ENCODE results near the gene RBPJ.

Gene RBPJ

DNA sequence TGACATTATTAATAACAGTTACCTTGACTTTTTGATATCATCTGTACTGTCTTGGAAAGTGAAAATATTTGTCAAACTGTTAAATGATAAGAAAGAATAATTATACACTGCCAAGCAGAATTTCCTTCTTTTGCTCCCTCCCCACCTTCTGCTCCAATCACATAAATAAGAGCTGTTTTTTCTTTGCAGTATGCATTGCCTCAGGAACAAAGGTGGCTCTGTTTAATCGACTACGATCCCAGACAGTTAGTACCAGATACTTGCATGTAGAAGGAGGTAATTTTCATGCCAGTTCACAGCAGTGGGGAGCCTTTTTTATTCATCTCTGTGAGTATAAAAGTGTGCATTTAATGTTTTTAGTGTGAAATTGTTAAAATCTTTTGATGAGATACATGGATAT lies 103.3 kb downstream of the RBPJ start:
- no peak for DNase-seq

DNA sequence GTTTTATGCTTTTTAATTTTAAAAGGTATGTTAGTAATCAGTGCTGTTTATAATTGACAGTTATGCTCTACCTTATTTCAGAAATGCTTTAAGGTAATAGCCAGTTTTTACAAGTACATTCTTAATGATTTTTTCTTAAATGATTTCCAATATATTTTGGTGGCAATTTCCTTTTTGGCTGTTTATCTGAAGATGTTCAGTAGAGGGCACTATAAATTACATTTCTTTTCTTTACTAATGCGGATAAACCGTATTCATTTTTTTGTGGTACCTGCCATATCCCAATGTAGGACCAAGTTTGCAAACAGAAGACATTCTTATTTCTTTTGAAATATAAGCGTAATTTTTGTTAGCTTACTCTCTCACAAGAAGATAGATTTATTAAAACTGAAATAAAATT lies 104.0 kb downstream of the RBPJ start:
- DNase-seq, result no peak

DNA sequence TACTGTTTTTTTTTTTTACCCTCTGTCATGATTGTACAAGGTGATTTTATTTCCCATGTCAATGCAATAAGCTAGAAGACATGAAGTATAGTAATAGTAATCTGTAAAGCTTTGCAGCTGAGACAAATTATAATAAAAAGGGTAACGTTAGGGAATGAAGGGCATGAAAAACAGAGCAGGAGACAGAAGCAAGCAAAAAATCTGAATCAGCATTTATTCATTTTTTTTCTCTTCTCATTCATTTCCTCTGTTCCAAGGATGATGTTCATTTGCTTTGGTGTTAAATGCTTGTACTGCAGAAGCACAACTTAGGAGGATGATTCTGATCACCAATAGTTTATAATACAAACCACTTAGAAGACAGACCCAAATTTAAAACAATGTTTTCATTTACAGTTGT lies 105.1 kb downstream of the RBPJ start:
- no peak for DNase-seq

DNA sequence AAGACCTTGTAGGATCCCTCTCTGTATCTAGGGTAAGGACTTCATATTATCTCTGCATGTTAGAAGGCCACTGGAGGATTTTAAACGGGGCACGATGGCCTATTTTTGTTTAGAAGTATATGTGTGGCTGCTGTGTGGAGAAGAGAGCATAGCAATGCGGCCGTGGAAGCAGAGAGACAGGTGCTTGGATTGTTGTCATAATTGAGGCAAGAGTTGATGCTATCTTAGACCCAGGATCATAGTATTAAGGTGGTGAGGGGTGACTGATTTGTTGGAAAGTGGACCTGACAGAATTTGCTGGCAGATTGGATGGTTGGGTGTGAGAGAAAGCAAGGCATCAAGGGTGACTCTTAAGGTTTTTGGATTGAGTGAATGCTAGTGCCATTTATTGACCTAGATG lies 106.1 kb downstream of the RBPJ start:
- DNase-seq, result no peak

DNA sequence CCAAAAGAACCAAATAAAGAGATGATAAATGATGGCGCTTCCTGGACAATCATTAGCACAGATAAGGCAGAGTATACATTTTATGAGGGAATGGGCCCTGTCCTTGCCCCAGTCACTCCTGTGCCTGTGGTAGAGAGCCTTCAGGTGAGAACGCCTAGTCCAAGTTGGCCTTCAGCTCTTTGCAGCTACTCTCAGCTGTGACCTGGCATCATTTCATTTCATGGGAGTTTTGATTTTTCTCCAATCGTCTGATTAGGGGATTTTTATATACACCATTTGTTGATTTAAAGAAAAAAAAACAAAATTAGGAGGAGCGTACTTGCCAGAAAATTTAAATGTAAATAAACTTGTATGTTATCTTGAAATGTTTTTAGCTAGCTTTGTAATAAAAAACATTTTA lies 109.1 kb downstream of the RBPJ start:
- no peak for DNase-seq

DNA sequence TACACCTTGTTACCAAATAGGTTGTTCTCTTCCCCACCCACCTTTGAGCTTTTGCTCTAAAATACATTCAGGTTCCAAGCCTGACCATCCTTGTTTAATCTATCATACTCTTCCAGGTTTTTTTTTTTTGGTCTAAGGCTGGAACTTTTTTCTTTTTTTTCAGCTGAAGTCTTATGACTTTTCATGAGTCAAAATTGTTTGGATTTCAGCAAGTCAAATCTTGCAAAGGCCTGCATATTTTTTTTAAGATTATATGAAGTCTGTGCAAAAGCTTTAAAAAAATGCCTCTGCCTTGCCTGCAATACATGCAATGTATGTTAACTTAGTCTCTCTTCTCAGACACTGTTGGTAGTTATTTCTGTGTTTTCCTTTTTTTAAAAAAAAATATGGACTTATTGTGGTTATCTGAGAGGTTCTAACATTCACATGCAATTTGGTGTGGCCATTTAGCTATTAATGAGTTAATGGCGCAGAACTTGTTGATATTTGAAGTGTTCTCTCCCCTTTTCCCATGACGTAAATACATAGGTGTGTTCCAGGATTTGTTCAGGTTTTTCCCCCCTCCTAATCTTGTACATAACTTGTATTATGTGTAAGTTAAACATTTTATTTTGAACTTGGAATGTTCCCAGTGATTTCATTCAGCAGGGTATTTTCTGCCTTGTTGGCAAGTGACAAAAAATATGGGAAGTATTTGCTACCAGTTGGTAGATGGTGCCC lies 110.8 kb downstream of the RBPJ start:
- DNase-seq, result no peak

DNA sequence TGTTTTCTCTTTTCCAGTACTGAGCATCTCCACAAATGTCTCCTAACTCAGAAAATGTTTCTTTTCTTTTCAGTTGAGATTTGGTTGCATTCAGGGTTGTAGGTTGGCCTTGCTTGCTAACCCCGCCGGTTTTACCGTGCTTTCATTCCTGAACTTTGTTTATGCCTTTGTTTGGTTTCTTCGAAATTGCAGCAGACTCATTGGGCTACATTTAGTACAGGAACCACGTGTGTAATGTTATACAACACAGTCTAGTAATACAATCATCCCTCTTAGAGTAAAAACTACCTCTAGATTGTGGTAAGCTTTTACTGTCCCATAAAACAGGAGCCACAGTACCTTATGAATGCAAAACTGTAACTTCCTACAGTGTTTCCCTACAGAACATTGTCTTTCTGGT lies 111.6 kb downstream of the RBPJ start:
- no peak for DNase-seq

DNA sequence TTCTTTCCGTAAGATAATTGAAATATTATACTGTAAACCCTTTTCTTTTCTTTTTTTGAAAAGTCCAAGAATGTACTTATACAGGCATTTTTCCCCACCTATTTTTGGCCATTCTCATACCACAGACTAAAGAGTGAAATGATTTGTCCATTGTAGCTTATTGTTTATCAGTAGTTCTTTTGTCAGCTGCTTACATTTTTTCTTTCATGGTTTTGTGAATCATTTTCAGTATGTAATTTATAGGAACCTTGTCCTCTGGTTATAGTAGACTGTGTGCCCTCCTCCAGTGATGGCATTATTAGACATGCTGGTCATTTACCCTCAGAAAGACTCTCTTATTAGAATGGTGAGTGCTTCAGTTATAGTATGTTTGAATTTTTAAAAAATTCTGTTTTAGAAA lies 112.7 kb downstream of the RBPJ start:
- no peak for DNase-seq

DNA sequence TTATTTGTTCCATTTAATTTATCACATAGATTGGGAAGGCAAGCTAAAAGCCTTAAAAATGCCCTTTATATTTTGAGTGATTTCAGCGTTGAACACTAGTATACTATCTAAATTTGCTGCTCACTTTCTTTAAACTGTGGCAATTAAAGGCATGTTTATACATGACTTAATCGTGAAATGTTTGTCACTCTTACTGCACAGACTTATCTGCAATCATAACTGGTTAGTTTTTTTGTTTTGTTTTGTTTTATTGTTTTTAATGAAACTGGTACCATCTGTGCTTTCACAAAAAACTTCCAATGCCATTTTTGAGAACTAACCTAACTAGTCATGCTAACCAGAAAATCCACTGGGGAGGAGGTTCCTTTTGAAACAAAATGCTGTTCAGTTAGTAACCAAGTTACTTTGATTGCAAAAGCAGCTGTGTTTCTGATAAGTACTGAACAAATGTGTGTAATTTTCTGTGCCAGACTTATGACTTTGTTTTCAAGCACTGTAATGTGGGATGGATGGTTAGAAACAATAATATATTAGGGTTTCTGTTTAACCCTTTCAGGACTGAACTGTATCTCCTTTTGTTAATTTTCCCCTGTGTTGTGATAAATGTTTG lies 113.3 kb downstream of the RBPJ start:
- DNase-seq, result no peak

DNA sequence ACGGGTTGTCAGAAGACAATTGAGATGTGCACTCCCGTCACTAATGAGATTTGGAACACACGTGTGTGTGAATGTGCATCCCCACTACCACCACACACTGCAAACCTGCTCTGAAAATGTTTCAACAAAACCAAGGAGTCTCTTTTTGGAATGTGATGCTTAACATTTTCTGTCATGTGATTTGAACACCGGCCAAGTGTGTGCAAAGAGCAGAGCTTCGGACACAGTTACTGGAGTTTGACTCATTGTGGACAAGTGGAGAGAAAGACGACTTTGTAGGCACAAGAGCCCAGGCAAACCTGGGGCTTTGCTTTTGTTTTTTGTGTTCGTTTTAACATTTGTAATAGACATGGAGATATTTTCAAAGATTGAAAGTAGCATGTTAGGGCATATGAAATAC lies 120.3 kb downstream of the RBPJ start:
- no peak for DNase-seq

DNA sequence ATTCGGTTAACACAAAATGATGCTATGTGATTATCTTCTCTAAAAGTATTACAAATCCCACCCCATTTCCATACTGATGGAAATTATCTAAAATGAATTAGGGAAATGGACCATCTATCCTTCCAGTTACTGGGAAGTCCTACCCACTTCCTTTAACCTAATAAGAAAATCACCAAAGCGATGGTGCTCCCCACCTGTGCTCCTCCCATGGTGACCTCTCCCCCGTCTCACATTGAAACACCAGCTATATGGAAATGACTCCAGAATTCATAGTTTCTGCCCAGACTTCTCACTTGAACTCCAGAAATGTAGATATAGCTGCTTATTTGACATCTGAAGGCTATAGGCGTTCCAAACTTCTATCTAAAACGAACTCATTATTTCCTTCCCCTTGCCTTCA lies 121.0 kb downstream of the RBPJ start:
- DNase-seq, result no peak

DNA sequence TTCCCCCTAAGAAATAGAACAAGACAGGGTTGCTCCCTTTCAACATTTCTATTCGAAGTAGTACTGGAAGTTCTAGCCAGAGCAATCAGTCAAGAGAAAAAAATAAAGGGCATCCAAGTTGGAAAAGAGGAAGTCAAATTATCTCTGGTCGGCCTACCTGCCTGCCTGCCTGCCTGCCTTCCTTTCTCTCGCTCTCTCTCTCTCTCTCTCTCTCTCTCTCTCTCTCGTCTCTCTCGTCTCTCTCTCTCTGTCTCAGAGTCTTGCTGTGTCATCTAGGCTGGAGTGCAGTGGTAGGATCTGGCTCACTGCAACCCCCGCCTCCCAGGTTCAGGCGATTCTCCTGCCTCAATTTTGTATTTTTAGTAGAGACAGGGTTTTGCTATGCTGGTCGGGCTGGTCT lies 126.6 kb downstream of the RBPJ start:
- DNase-seq, result no peak

DNA sequence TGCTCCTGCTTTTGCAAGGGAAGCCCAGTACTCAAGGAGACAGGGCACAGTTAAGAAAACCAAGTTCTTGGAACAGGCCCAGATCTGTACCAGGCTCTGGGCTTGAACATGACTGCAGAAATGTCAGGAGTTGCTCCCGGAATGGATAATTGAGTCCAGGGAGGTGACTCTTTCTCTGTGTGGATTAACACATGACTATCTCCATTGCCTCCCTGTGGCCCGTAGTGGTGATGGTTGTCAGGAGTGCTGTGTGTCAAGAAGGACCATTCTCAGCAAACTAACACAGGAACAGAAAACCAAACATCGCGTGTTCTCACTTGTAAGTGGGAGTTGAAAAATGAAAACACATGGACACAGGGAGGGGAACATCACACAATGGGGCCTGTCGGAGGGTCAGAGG lies 129.6 kb downstream of the RBPJ start:
- DNase-seq, result no peak

DNA sequence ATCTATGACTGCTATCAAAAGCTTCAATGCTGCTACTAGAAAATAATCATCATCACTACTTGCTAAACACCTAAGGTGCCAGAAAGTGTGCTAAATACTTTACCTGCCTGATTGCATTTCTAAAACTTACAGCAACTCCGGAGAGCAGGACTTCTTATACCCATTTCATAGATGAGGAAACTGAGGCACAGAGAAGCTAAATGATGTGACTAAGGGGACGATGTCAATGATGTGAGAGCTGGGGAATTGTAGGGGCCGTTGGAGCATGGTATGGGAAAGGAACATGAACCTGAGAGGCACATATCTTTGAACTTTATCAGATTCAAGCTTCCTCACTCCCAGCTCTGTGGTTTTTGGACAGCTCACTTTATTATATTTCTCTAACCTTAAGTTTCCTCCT lies 130.8 kb downstream of the RBPJ start:
- no peak for DNase-seq

DNA sequence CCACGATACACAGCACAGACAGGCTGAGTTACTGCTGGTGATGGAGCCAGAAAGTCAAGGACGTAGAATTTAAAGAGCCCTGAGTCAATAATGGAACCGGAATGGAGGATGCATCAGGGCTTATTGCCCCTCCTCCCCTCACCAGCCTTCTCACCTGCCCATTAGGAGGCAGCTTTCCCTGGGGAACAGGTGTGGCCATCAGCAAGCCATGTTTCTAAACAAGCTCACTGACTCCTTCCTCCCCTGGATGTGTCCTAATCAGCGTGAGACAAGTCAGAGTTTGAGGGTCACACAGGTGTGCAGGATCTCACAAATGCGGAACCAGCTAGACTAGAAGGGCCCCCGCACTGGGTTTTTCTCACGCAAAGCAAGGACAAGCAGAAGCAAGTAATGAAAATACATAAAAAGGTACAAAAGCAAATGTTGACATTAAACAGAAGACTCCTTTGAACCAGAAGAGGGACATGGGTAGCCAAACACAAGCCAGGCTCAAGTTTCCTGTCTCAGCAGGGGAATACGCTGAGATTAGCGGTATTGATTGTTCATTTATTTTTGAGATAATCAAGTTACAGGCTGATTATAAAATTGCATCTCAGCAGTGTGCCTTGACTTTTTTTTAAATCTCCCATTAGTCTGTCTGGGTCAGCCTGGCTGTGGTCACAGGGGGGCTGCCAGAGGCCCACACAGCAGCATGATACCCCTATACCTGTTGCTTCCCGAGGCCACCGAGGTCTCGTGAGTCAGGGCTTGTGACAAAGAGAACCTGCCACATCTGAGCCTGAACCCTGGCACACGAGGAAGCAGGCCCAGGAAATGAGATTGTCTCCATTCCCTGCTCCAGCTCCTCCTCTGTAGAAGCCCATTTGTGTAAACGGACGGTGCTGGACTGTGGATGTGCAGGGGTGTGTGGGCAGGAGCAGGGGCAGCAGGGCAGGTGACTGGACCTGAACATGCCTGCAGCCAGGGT lies 132.0 kb downstream of the RBPJ start:
- no peak for DNase-seq

DNA sequence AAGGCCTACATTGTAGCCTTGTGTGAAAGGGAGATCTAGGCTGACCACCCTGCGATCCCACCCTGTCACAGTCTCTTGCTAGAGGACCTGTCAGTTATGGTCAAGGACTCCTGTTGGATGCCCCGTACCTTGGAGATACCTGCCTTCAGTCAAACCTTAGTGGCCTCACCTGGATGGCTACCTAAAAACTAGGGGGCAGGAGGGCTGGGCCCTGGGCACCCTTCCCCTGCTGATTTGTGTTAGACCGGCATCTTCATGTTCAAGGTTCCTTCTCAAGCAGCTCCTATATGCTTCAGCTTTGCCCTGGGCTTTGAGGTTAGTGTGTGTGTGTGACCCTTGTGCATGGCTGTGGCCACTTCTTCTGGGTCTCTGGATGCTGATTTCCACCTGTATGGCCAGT lies 134.1 kb downstream of the RBPJ start:
- no peak for DNase-seq

DNA sequence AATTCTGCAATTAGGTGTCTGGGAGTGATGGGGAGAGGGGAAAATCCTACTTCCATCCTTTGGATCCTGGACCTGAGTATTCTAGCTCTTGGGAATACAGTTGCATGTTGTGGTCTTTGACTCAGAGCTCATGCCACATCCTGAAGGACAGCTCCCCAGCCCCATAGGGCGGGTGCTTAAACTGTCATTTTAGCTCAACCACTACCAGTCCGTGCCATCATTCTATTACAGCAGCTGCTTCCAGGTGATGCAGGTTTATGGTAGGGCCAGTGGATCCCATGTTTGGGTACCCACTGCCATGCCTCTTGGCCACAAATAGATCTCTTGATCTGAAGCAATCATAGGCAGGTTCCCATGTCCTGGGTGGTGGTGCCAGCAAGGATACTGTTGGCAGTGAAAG lies 134.8 kb downstream of the RBPJ start:
- DNase-seq, result no peak

DNA sequence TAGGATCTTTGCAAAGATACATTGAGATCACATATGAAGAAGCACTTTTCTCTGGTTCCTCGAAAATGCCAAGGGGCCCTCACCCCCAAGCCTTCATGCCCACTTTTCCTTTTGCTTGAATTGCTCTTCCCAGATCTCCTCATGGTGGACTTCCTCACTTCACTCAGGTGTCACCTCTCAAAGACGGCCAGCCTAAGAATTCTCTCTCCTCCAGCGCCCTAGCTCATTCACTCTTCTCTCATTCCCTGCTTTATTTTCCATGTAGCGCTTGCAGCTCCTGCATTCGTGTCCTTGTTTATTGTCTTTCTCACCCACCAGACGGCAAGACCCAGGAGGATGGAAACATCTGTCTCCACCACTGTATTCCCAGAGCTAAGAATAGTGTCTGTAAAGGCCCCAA lies 136.6 kb downstream of the RBPJ start:
- no peak for DNase-seq

DNA sequence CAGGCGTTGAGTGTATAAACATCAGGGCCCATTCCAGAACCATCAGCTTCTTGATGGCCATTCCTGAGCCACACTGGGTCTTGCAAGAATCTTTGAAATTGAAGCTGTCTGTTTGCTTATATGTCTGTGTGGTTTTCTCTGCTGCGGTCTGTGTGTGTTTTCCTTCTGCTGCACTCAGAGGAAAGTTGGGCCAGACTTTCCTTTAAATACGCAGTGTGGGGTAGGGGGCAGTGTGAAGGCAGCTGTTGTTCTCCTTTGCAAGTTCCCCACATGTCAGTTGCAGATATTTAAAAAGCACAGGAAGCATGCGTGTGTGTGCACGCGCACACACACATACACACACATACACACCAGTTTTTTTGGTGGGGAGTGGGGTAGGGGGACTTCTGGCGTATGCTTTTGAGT lies 137.3 kb downstream of the RBPJ start:
- no peak for DNase-seq

DNA sequence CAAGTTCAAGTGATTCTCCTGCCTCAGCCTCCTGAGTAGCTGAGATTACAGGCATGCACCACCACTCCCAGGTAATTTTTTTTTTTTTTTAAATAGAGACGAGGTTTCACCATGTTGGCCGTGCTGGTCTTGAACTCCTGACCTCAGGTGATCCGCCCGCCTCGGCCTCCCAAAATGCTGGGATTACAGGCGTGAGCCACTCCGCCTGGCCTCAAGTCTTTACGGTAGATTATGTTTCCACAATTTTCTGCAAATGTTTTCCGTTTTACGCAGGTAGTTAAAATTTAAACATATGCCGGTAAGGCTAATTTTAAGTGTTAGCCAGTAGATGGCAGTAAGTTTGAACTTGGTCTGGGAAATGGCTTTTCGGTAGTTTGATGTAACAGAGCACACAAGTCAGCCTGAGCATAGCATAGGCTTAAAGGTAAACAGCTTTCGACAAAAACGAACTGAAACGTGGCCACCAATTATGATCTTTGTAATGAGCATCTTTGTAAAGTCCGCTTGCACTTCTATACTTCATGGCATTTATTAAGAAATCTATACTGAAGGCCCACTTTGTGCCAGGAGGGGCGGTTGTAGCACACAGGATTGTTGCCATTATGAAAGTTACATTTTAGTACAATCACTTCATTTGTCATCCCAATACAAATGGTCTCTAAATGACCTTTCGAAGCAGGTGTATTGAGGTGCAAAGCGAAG lies 138.4 kb downstream of the RBPJ start:
- DNase-seq, result peak; percentile 46

DNA sequence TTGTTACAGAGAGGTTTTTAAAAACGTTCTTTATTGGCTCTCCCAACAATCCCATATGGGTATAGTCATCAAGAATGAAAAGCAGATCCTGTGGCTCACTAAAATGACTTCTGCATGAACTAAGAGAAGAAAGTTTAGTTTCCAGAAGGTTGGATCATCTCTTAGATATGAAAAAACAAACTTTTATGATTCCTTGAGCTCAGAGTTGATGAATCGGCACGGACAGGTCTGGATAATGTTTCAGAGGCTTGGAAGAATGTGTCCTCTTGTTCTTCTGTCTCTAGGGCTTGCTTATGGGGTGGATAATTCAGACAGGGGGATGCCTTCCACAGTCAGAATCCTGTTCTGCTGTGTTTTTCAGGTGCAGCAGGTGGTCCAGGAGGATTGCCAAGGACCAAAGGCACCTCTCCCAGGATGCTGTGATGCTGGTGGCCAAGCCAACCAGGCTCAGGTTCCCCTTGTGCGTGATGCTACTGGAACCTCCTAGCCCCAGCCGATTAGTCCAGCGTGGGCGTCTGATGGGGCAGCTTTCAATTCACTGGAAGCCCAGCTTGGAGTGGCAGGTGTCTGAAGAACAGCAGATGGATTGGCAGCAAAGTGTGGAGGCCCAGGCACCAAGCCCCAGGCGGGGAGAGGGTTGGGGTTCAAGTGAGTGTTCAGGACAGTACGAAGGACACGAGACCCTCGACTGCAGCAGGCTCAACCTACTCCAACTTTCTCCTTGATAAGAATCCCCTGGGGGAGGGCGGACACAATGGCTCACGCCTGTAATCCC lies 139.1 kb downstream of the RBPJ start:
- no peak for DNase-seq

DNA sequence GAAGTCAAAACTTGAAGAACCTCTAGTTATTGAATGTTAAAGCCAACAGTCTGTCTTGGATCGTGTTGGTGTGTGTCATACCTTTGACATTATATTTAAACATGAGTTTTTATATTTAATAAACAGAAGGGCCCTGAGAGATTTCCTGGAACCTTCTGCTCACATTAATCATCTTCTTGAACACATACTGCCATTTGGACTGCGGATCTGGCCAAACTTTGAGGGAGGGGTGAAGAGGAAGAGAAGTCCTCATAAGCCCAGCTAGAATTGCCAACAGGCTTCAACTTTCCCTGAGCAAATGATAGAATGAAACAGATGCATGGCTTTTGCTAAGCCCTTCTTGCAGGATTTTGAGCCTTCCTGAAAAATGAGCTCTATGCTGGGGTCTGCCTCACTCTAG lies 142.1 kb downstream of the RBPJ start:
- DNase-seq, result no peak

DNA sequence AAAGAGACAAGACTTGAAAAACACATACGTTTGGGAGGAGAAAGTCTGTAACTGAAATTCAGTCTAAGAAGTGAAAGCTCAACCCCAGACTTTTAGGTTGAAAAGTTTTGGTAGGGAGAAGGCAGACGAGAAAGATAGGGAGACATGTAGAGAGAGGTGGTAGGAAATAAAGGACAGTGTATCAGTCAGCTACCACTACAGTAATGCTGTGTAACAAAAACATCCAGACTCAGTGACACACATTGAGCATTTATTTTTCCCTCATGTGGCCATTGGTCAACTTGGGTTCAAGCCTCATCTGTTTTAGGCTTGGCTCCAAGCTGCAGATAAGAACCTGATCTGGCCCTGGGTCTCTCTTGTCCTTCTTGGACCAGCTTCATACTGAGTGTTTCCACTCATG lies 142.6 kb downstream of the RBPJ start:
- no peak for DNase-seq
